H1 (cell line): ENCODE measurements around the gene ADRA2B.

Source experiments
- ASH2L ChIP-seq: fragments of 200-600, 300-600 bp; sonication (generic); IDR thresholded peaks from one replicate; pipeline ENCODE4 v1.7.1; 2017; ENCODE audit warnings: low read length
- POLR2A ChIP-seq, 2 experiments: IDR thresholded peaks; 1 replicate in 1 of 2; 2 replicates in 1 of 2; pipeline ENCODE4 v1.6.1; 2011; ENCODE audit warnings: low read depth in 2 of 2, low read length in 2 of 2, mild to moderate bottlenecking in 2 of 2; ENCODE audit errors: control extremely low read depth in 1 of 2
- POLR2AphosphoS5 ChIP-seq: IDR thresholded peaks from 2 replicates; pipeline ENCODE4 v1.6.1; 2011; ENCODE audit warnings: low read depth, low read length
- SP1 ChIP-seq: IDR thresholded peaks from 2 replicates; pipeline ENCODE4 v1.6.1; 2011; ENCODE audit warnings: low read depth, low read length

GRCh38 chr2:96113951-96114350 lies 2.4 kb downstream of the ADRA2B start:
- TF ChIP-seq POLR2AphosphoS5 (no peak), POLR2A (IDR thresholded peaks at IDR 0.05; ENCODE audit: control extremely low read depth in 1 of 2, low read depth in 2 of 2, low read length in 2 of 2) (no peak), SP1 (no peak), ASH2L (no peak)
